B cell (primary cell): ENCODE measurements around the gene TMPRSS15. TPM values are rescaled to one million over a fixed set of nuclear protein-coding genes. Genes with fewer than 3 reads are reported as not detected.

Source experiments
- ATAC-seq: fragments of 200-7000 bp; cut with Tn5 transposase; one replicate; pipeline ENCODE4 v1.10.0; 2021; ENCODE audit warnings: low read depth, mild to moderate bottlenecking, moderate number of reproducible peaks, moderate library complexity
- CTCF ChIA-PET: fragments of 350-600 bp; sonication (Branson Sonifier 250); formaldehyde crosslinking; loops from one replicate; lab custom pipeline; 2021; ENCODE audit warnings: antibody characterized with exemption, inconsistent platforms; lab: Charles Lee
- POLR2A ChIA-PET: fragments of 350-600 bp; sonication (Branson Sonifier 250); formaldehyde crosslinking; loops from one replicate; lab custom pipeline; 2021; ENCODE audit warnings: antibody characterized with exemption; lab: Charles Lee
- DNase-seq: peaks from one replicate; pipeline ENCODE4 v3.0.0; 2013
- H2AFZ ChIP-seq: 2 replicates; pipeline ENCODE4 v1.6.1; 2012; ENCODE audit warnings: mild to moderate bottlenecking, low read depth, low read length; ENCODE audit not compliant: insufficient read depth, poor library complexity, severe bottlenecking
- H3K27ac ChIP-seq, 2 donors: 1 replicate in 1 of 2; 2 replicates in 1 of 2; pipeline ENCODE4 v1.5.1; 2012 to 2013; ENCODE audit warnings: low read length in 2 of 2, mild to moderate bottlenecking in 2 of 2, moderate library complexity in 1 of 2
- H3K27me3 ChIP-seq, 4 experiments: fragments of 200-600 bp in 1 of 4; sonication (generic) in 1 of 4; replicated peaks in 1 of 4; 1 replicate in 2 of 4; 2 replicates in 2 of 4; pipeline versions ENCODE4 v1.6.1 to v1.7.0; 2013 to 2016; ENCODE audit warnings: low read length in 3 of 4, mild to moderate bottlenecking in 2 of 4, mixed read lengths in 1 of 4, moderate library complexity in 1 of 4; ENCODE audit not compliant: insufficient read depth in 4 of 4, control insufficient read depth in 3 of 4; ENCODE audit errors: control extremely low read depth in 1 of 4
- H3K36me3 ChIP-seq, 2 experiments: replicated peaks in 1 of 2; 1 replicate in 1 of 2; 2 replicates in 1 of 2; pipeline versions ENCODE4 v1.6.1 to v1.7.1; 2013; ENCODE audit warnings: low read length in 1 of 2; ENCODE audit not compliant: insufficient read depth in 2 of 2, control insufficient read depth in 1 of 2; ENCODE audit errors: control extremely low read depth in 1 of 2, extremely low read depth in 1 of 2
- H3K4me1 ChIP-seq, 2 donors: fragments of 200-600 bp in 1 of 2; sonication (generic) in 1 of 2; 1 replicate in 1 of 2; 2 replicates in 1 of 2; pipeline versions ENCODE4 v1.5.1 to v1.6.1; 2013 to 2017; ENCODE audit warnings: low read length in 2 of 2; ENCODE audit not compliant: control insufficient read depth in 2 of 2, insufficient read depth in 2 of 2
- H3K4me2 ChIP-seq: replicated peaks from 2 replicates; pipeline ENCODE3; 2012; ENCODE audit warnings: mild to moderate bottlenecking, low read depth, low read length; ENCODE audit not compliant: poor library complexity, severe bottlenecking
- H3K4me3 ChIP-seq, 5 experiments: fragments of 200-600 bp in 1 of 5; sonication (generic) in 1 of 5; 1 replicate in 3 of 5; 2 replicates in 2 of 5; pipeline versions ENCODE4 v1.5.1 to v1.7.0; 2011 to 2016; ENCODE audit warnings: low read length in 4 of 5, mild to moderate bottlenecking in 4 of 5, low read depth in 2 of 5, control low read depth in 1 of 5, moderate library complexity in 1 of 5; ENCODE audit not compliant: insufficient read depth in 1 of 5; ENCODE audit errors: control extremely low read depth in 1 of 5, extremely low read depth in 1 of 5
- H3K79me2 ChIP-seq: fragments of 200-600 bp; sonication (generic); one replicate; pipeline ENCODE4 v1.6.0; 2016; ENCODE audit warnings: low read length; ENCODE audit not compliant: control insufficient read depth, insufficient read depth
- H3K9ac ChIP-seq: fragments of 200-600 bp; sonication (generic); 2 replicates; pipeline ENCODE4 v1.6.1; 2017; ENCODE audit warnings: mild to moderate bottlenecking, low read length, moderate library complexity
- H3K9me3 ChIP-seq, 3 donors: one replicate each; pipeline versions ENCODE4 v1.6.1 to v1.7.1; 2013; ENCODE audit warnings: low read length in 2 of 3; ENCODE audit not compliant: control insufficient read depth in 2 of 3, insufficient read depth in 1 of 3; ENCODE audit errors: control extremely low read depth in 1 of 3
- H4K20me1 ChIP-seq: 2 replicates; pipeline ENCODE4 v1.6.0; 2012; ENCODE audit warnings: mild to moderate bottlenecking, low read length; ENCODE audit not compliant: insufficient read depth, control insufficient read depth, poor library complexity, severe bottlenecking
- H3K27ac Mint-ChIP-seq: one replicate; pipeline ENCODE4 v1.8.0; 2021; ENCODE audit warnings: mixed read lengths
- H3K27me3 Mint-ChIP-seq: one replicate; pipeline ENCODE4 v1.8.0; 2021; ENCODE audit warnings: mixed read lengths
- H3K4me1 Mint-ChIP-seq: one replicate; pipeline ENCODE4 v1.8.0; 2021; ENCODE audit warnings: mixed read lengths
- H3K4me3 Mint-ChIP-seq: one replicate; pipeline ENCODE4 v1.8.0; 2021; ENCODE audit warnings: mixed read lengths
- H3K9me3 Mint-ChIP-seq: one replicate; pipeline ENCODE4 v1.8.0; 2022; ENCODE audit warnings: mixed read lengths; ENCODE audit not compliant: insufficient read depth
- EZH2 ChIP-seq: IDR thresholded peaks from 2 replicates; pipeline ENCODE4 v1.6.1; 2012; ENCODE audit warnings: borderline replicate concordance, low read depth, mild to moderate bottlenecking, moderate library complexity, low read length; ENCODE audit not compliant: insufficient read depth, poor library complexity, severe bottlenecking
- WGBS: methylation state at CpG from one replicate; pipeline ENCODE4 v1.1.5; 2013; ENCODE audit warnings: missing lambda C conversion rate; ENCODE audit not compliant: insufficient coverage; 5-methylcytosine and 5-hydroxymethylcytosine counted together
- intact Hi-C: fragments of 100-400 bp; cut with micrococcal nuclease; formaldehyde crosslinking; loops from one replicate; pipeline ENCODE4 v1.10.0; 2022
- polyA plus RNA-seq: library from polyadenylated mRNA; depleted of rRNA; stranded (reverse); fragments of >200 nt; gene quantifications from 2 replicates; pipeline ENCODE4 v1.2.3, GENCODE V29; 2012
- total RNA-seq, 2 donors: library from RNA; stranded (reverse); fragments of 120-200 nt in 1 of 2; gene quantifications; 1 replicate in 1 of 2; 2 replicates in 1 of 2; pipeline versions ENCODE4 v1.2.3 to v1.2.4, GENCODE V29; 2013 to 2022
- TF ChIP-seq, protein P1 (sequence below): fragments of 200-600 bp; IDR thresholded peaks from one replicate; pipeline ENCODE4 v1.8.0; 2022; ENCODE audit warnings: antibody characterized with exemption, mild to moderate bottlenecking

Gene TMPRSS15
- total and polyA plus RNA-seq, 2 donors (not counting 1 experiment from before 2014, with no cell fraction given) = 0.04 TPM; not detected in 1

DNA sequence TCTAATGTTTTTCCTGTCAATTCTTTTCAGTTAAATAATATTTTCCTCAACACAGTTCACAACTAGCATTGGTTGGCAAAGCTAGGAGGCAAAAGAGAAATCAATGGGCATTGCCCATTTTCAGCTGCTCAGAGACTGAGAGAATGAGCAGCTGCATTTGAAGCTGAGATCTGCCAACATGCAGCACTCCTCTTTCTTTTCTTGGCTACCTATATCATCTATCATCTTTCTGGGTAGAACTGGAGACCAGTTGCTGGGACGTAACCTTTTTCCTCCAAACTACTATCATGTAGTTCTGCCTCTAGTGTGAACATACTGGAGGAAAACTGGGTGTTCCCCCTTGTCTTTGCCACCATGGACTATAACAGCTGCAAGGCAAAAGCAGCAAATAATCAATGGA is 136.1 kb downstream of the TMPRSS15 start:
- Histone ChIP-seq H2AFZ (no peak overlapping the region), H3K4me3 (no peak overlapping the region), H3K36me3 (no peaks in the 10 kb centered on the region), H3K9me3 (no peaks in the 10 kb centered on the region), H3K4me1 (no peaks in the 10 kb centered on the region), H3K27me3 (no peaks in the 10 kb centered on the region), H3K4me2 (no peak overlapping the region), H3K79me2 (no peaks in the 10 kb centered on the region), H3K27ac (no peak overlapping the region), H3K9ac (no peak overlapping the region), H4K20me1 (no peaks in the 10 kb centered on the region)
- CTCF ChIA-PET = no interaction called here
- no peak for DNase-seq
- WGBS = no CpG with 5 or more reads among the region's 1 CpG
- H3K9me3 Mint-ChIP-seq = no peaks in the 10 kb centered on the region
- no peak overlapping the region for H3K4me3 Mint-ChIP-seq
- intact Hi-C loops = no loop called here
- POLR2A ChIA-PET = no interaction called here
- TF ChIP-seq, protein P1, sequence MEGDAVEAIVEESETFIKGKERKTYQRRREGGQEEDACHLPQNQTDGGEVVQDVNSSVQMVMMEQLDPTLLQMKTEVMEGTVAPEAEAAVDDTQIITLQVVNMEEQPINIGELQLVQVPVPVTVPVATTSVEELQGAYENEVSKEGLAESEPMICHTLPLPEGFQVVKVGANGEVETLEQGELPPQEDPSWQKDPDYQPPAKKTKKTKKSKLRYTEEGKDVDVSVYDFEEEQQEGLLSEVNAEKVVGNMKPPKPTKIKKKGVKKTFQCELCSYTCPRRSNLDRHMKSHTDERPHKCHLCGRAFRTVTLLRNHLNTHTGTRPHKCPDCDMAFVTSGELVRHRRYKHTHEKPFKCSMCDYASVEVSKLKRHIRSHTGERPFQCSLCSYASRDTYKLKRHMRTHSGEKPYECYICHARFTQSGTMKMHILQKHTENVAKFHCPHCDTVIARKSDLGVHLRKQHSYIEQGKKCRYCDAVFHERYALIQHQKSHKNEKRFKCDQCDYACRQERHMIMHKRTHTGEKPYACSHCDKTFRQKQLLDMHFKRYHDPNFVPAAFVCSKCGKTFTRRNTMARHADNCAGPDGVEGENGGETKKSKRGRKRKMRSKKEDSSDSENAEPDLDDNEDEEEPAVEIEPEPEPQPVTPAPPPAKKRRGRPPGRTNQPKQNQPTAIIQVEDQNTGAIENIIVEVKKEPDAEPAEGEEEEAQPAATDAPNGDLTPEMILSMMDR = no peak
- no peak for TF ChIP-seq EZH2
- H3K27me3 Mint-ChIP-seq = no peaks in the 10 kb centered on the region
- H3K4me1 Mint-ChIP-seq = no peaks in the 10 kb centered on the region
- no peak for ATAC-seq
- H3K27ac Mint-ChIP-seq = no peak overlapping the region

DNA sequence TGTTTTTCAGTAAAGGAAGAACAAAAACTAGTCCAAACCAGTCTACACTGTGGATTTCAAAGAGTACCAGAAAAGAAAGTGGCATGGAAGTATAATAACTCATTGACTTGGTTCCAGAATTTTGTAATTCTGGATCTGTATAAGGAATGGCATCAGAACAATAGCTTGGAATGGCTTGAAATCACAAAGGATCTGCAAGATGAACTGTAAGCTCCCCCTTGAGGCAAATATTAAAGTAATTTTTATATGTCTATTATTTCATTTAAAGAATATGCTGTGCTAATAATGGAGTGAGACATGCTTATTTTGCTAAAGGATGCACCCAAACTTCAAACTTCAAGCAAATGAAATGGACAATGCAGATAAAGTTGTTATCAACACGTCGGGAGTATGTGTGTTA is 137.6 kb downstream of the TMPRSS15 start:
- Mint-ChIP-seq H3K27ac (no peak overlapping the region), H3K4me1 (no peaks in the 10 kb centered on the region), H3K27me3 (no peaks in the 10 kb centered on the region), H3K4me3 (no peak overlapping the region), H3K9me3 (no peaks in the 10 kb centered on the region)
- intact Hi-C loops = no loop called here
- no peaks in the 10 kb centered on the region for H4K20me1 ChIP-seq
- ChIA-PET POLR2A (no interaction called here), CTCF (no interaction called here)
- no peak overlapping the region for H2AFZ ChIP-seq
- WGBS = no CpG with 5 or more reads among the region's 2 CpGs
- no peak for ATAC-seq
- no peak overlapping the region for H3K4me2 ChIP-seq
- no peaks in the 10 kb centered on the region for H3K9me3 ChIP-seq
- no peak for DNase-seq
- no peaks in the 10 kb centered on the region for H3K36me3 ChIP-seq
- no peak overlapping the region for H3K27ac ChIP-seq
- no peak overlapping the region for H3K9ac ChIP-seq
- no peak overlapping the region for H3K4me3 ChIP-seq
- no peaks in the 10 kb centered on the region for H3K4me1 ChIP-seq
- TF ChIP-seq, protein P1 = no peak
- no peak for TF ChIP-seq EZH2
- H3K27me3 ChIP-seq = no peaks in the 10 kb centered on the region
- H3K79me2 ChIP-seq = no peaks in the 10 kb centered on the region
